B cell (primary cell): Measurements from ENCODE around the gene WDR27. TPM values are rescaled to one million over a fixed set of nuclear protein-coding genes. Genes with fewer than 3 reads are reported as not detected.

Experiments
- ATAC-seq: fragments of 200-7000 bp; cut with Tn5 transposase; one replicate; pipeline ENCODE4 v1.10.0; 2021; ENCODE audit warnings: low read depth, mild to moderate bottlenecking, moderate number of reproducible peaks, moderate library complexity
- CTCF ChIA-PET: fragments of 350-600 bp; sonication (Branson Sonifier 250); formaldehyde crosslinking; loops from one replicate; lab custom pipeline; 2021; ENCODE audit warnings: antibody characterized with exemption, inconsistent platforms; lab: Charles Lee
- POLR2A ChIA-PET: fragments of 350-600 bp; sonication (Branson Sonifier 250); formaldehyde crosslinking; loops from one replicate; lab custom pipeline; 2021; ENCODE audit warnings: antibody characterized with exemption; lab: Charles Lee
- DNase-seq: peaks from one replicate; pipeline ENCODE4 v3.0.0; 2013
- H2AFZ ChIP-seq: 2 replicates; pipeline ENCODE4 v1.6.1; 2012; ENCODE audit warnings: mild to moderate bottlenecking, low read depth, low read length; ENCODE audit not compliant: insufficient read depth, poor library complexity, severe bottlenecking
- H3K27ac ChIP-seq, 2 donors: 1 replicate in 1 of 2; 2 replicates in 1 of 2; pipeline ENCODE4 v1.5.1; 2012 to 2013; ENCODE audit warnings: low read length in 2 of 2, mild to moderate bottlenecking in 2 of 2, moderate library complexity in 1 of 2
- H3K27me3 ChIP-seq, 4 experiments: fragments of 200-600 bp in 1 of 4; sonication (generic) in 1 of 4; replicated peaks in 1 of 4; 1 replicate in 2 of 4; 2 replicates in 2 of 4; pipeline versions ENCODE4 v1.6.1 to v1.7.0; 2013 to 2016; ENCODE audit warnings: low read length in 3 of 4, mild to moderate bottlenecking in 2 of 4, mixed read lengths in 1 of 4, moderate library complexity in 1 of 4; ENCODE audit not compliant: insufficient read depth in 4 of 4, control insufficient read depth in 3 of 4; ENCODE audit errors: control extremely low read depth in 1 of 4
- H3K36me3 ChIP-seq, 2 experiments: replicated peaks in 1 of 2; 1 replicate in 1 of 2; 2 replicates in 1 of 2; pipeline versions ENCODE4 v1.6.1 to v1.7.1; 2013; ENCODE audit warnings: low read length in 1 of 2; ENCODE audit not compliant: insufficient read depth in 2 of 2, control insufficient read depth in 1 of 2; ENCODE audit errors: control extremely low read depth in 1 of 2, extremely low read depth in 1 of 2
- H3K4me1 ChIP-seq, 2 donors: fragments of 200-600 bp in 1 of 2; sonication (generic) in 1 of 2; 1 replicate in 1 of 2; 2 replicates in 1 of 2; pipeline versions ENCODE4 v1.5.1 to v1.6.1; 2013 to 2017; ENCODE audit warnings: low read length in 2 of 2; ENCODE audit not compliant: control insufficient read depth in 2 of 2, insufficient read depth in 2 of 2
- H3K4me2 ChIP-seq: replicated peaks from 2 replicates; pipeline ENCODE3; 2012; ENCODE audit warnings: mild to moderate bottlenecking, low read depth, low read length; ENCODE audit not compliant: poor library complexity, severe bottlenecking
- H3K4me3 ChIP-seq, 5 experiments: fragments of 200-600 bp in 1 of 5; sonication (generic) in 1 of 5; 1 replicate in 3 of 5; 2 replicates in 2 of 5; pipeline versions ENCODE4 v1.5.1 to v1.7.0; 2011 to 2016; ENCODE audit warnings: low read length in 4 of 5, mild to moderate bottlenecking in 4 of 5, low read depth in 2 of 5, control low read depth in 1 of 5, moderate library complexity in 1 of 5; ENCODE audit not compliant: insufficient read depth in 1 of 5; ENCODE audit errors: control extremely low read depth in 1 of 5, extremely low read depth in 1 of 5
- H3K79me2 ChIP-seq: fragments of 200-600 bp; sonication (generic); one replicate; pipeline ENCODE4 v1.6.0; 2016; ENCODE audit warnings: low read length; ENCODE audit not compliant: control insufficient read depth, insufficient read depth
- H3K9ac ChIP-seq: fragments of 200-600 bp; sonication (generic); 2 replicates; pipeline ENCODE4 v1.6.1; 2017; ENCODE audit warnings: mild to moderate bottlenecking, low read length, moderate library complexity
- H3K9me3 ChIP-seq, 3 donors: one replicate each; pipeline versions ENCODE4 v1.6.1 to v1.7.1; 2013; ENCODE audit warnings: low read length in 2 of 3; ENCODE audit not compliant: control insufficient read depth in 2 of 3, insufficient read depth in 1 of 3; ENCODE audit errors: control extremely low read depth in 1 of 3
- H4K20me1 ChIP-seq: 2 replicates; pipeline ENCODE4 v1.6.0; 2012; ENCODE audit warnings: mild to moderate bottlenecking, low read length; ENCODE audit not compliant: insufficient read depth, control insufficient read depth, poor library complexity, severe bottlenecking
- H3K27ac Mint-ChIP-seq: one replicate; pipeline ENCODE4 v1.8.0; 2021; ENCODE audit warnings: mixed read lengths
- H3K27me3 Mint-ChIP-seq: one replicate; pipeline ENCODE4 v1.8.0; 2021; ENCODE audit warnings: mixed read lengths
- H3K4me1 Mint-ChIP-seq: one replicate; pipeline ENCODE4 v1.8.0; 2021; ENCODE audit warnings: mixed read lengths
- H3K4me3 Mint-ChIP-seq: one replicate; pipeline ENCODE4 v1.8.0; 2021; ENCODE audit warnings: mixed read lengths
- H3K9me3 Mint-ChIP-seq: one replicate; pipeline ENCODE4 v1.8.0; 2022; ENCODE audit warnings: mixed read lengths; ENCODE audit not compliant: insufficient read depth
- CTCF ChIP-seq: fragments of 200-600 bp; IDR thresholded peaks from one replicate; pipeline ENCODE4 v1.8.0; 2022; ENCODE audit warnings: antibody characterized with exemption, mild to moderate bottlenecking
- EZH2 ChIP-seq: IDR thresholded peaks from 2 replicates; pipeline ENCODE4 v1.6.1; 2012; ENCODE audit warnings: borderline replicate concordance, low read depth, mild to moderate bottlenecking, moderate library complexity, low read length; ENCODE audit not compliant: insufficient read depth, poor library complexity, severe bottlenecking
- WGBS: methylation state at CpG from one replicate; pipeline ENCODE4 v1.1.5; 2013; ENCODE audit warnings: missing lambda C conversion rate; ENCODE audit not compliant: insufficient coverage; 5-methylcytosine and 5-hydroxymethylcytosine counted together
- intact Hi-C: fragments of 100-400 bp; cut with micrococcal nuclease; formaldehyde crosslinking; loops from one replicate; pipeline ENCODE4 v1.10.0; 2022
- polyA plus RNA-seq: library from polyadenylated mRNA; depleted of rRNA; stranded (reverse); fragments of >200 nt; gene quantifications from 2 replicates; pipeline ENCODE4 v1.2.3, GENCODE V29; 2012
- total RNA-seq, 2 donors: library from RNA; stranded (reverse); fragments of 120-200 nt in 1 of 2; gene quantifications; 1 replicate in 1 of 2; 2 replicates in 1 of 2; pipeline versions ENCODE4 v1.2.3 to v1.2.4, GENCODE V29; 2013 to 2022

The WDR27 gene
- total and polyA plus RNA-seq, 2 donors (not counting 1 experiment from before 2014, with no cell fraction given): 64.3 to 86.3 TPM

GRCh38 chr6:169451065-169451838 lies 250.6 kb downstream of the WDR27 start:
- no peaks in the 10 kb centered on the region for H4K20me1 ChIP-seq
- no peaks in the 10 kb centered on the region for H3K4me1 ChIP-seq
- no peak overlapping the region for H3K4me3 Mint-ChIP-seq
- no peaks in the 10 kb centered on the region for H3K9me3 Mint-ChIP-seq
- H3K36me3 ChIP-seq: no peaks in the 10 kb centered on the region
- ChIA-PET POLR2A (no interaction called here), CTCF (no interaction called here)
- DNase-seq: no peak
- no peaks in the 10 kb centered on the region for H3K79me2 ChIP-seq
- intact Hi-C loops: no loop called here
- H3K4me2 ChIP-seq: no peak overlapping the region
- H3K9ac ChIP-seq: no peak overlapping the region
- H3K27me3 ChIP-seq: no peaks in the 10 kb centered on the region
- 98% methylated on average over 5 of the region's 14 CpGs for WGBS
- no peak overlapping the region for H3K27ac Mint-ChIP-seq
- no peak overlapping the region for H3K4me3 ChIP-seq
- no peak overlapping the region for H3K27ac ChIP-seq
- H3K4me1 Mint-ChIP-seq: no peaks in the 10 kb centered on the region
- no peaks in the 10 kb centered on the region for H3K27me3 Mint-ChIP-seq
- no peak overlapping the region for H2AFZ ChIP-seq
- TF ChIP-seq CTCF (no peak), EZH2 (no peak)
- no peak for ATAC-seq
- H3K9me3 ChIP-seq: peaks cover 0 to 6% (median 0%) of the 10 kb centered on the region in 3 donors

GRCh38 chr6:169450097-169450496 lies 251.7 kb downstream of the WDR27 start:
- Mint-ChIP-seq H3K27ac (no peak overlapping the region), H3K4me3 (no peak overlapping the region), H3K27me3 (no peaks in the 10 kb centered on the region), H3K4me1 (no peaks in the 10 kb centered on the region), H3K9me3 (no peaks in the 10 kb centered on the region)
- TF ChIP-seq EZH2 (no peak), CTCF (no peak)
- intact Hi-C loops: no loop called here
- DNase-seq (no peak), ATAC-seq (no peak)
- Histone ChIP-seq H4K20me1 (no peaks in the 10 kb centered on the region), H3K4me1 (no peaks in the 10 kb centered on the region), H3K4me2 (no peak overlapping the region), H3K9ac (no peak overlapping the region), H3K4me3 (no peak overlapping the region), H2AFZ (no peak overlapping the region), H3K27me3 (no peaks in the 10 kb centered on the region), H3K27ac (no peak overlapping the region), H3K36me3 (no peaks in the 10 kb centered on the region), H3K9me3 (peaks cover 0 to 8% (median 0%) of the 10 kb centered on the region in 3 donors), H3K79me2 (no peaks in the 10 kb centered on the region)
- 96% methylated on average over 12 of the region's 12 CpGs for WGBS
- CTCF ChIA-PET: no interaction called here
- POLR2A ChIA-PET: no interaction called here
